Activated CD4-positive, alpha-beta T cell treated with anti-CD3 and anti-CD28 coated beads, Interleukin-2, amount 50 U/mL, for 48 hours (primary cell): ENCODE measurements around the gene IMPA2.
"Not testable (repeated sequence)": the region's sequence is repeated elsewhere in the genome, so short reads cannot be mapped to it uniquely, and the experiment has no call there.

Experiments
- DNase-seq, 2 experiments: peaks; one replicate each; pipeline ENCODE4 v3.0.0-alpha.2; 2020

Gene IMPA2

DNA sequence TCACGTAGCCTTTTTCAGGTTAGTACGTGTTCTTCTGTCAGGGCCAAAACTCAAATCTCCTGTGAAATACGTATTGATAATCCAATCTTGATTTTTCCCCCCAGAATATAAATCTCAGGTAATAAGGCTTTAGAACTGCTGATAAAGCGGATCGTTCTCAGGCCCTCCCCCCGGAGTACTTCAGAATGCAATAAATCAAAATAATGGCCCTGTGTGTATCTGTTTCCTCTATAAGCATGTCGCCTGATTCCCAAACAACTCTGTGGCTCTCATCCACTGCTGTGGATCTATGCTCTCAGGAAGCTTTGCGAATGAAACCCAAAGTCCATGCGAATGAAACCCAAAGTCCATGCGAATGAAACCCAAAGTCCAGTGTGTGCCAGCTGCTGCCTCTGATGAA, 49.4 kb downstream of the IMPA2 start:
- DNase-seq = no peak

DNA sequence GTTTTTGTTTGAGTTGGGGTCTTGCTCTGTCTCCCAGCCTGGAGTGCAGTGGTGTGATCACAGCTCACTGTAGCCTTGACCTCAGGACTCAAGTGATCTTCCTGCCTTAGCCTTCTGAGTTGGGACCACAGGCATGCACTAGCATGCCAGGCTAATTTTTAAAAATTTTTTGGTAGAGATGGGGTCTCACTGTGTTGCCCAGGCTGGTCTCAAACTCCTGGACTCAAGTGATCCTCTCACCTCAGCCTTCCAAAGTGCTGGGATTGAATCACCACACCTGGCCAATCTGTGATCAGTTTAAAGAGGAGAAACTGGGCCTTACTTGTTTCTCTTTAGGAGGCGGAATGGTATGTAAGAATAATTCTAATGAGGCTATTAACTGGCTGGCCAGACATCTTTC, 49.9 kb downstream of the IMPA2 start:
- no peak for DNase-seq

DNA sequence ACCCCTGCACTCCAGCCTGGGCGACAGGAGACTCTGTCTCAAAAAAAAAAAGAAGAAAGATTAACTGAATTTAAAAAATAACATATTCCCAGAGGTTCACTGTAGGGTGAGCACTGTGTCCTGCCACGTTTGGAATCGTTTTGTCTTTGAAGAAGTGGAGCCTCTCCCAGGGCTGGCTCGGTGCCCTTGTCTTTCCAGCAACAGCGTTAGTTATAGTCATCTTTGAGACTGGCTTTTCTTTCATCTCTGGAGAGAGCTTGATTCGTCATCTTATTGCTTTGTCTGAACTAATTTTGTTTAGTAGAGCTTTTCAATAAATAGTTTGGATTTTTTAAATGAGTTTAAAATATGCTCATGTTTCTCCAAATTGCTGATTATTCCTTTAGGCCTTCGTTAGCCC, 50.5 kb downstream of the IMPA2 start:
- no peak for DNase-seq

DNA sequence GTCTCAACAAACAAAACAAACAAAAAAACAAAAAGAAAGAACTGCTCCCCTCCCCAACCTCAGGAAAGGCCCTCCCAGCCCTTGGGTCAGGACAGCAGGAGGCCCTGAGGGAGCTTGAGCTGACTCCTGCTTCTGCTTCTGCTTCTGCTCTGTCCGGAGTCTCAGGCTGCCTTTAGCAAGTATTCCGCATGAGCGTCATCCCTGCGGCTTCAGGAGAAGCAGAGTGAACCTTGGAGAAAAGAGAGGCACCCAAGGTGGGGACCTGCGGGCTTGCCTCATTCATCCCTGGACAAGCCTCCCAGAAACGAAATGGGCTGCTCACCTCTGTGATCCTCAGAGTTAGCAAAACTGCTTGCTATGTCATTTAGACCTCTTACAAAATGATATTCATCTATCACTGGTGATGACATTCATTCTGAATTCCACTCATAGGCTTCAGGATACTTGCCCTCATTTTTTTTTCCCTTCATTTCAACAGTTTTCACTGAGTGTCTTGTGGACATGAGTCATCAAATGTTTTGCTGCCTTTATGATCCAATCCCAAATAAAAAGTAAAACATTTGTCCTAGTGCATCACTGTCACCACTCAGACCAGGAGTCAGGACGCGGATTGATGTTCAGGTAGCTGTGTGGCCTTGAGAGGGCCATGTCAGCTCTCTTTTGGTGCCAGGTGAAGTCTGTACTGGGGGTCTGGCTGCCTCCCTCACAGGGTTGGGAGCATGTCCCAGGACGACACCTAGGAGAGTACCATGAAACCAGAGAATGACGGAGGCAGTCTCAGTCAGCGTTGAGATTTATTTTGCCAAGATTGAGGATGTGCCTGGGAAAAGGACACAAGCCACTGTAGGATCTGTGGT, 51.7 kb downstream of the IMPA2 start:
- no peak for DNase-seq

DNA sequence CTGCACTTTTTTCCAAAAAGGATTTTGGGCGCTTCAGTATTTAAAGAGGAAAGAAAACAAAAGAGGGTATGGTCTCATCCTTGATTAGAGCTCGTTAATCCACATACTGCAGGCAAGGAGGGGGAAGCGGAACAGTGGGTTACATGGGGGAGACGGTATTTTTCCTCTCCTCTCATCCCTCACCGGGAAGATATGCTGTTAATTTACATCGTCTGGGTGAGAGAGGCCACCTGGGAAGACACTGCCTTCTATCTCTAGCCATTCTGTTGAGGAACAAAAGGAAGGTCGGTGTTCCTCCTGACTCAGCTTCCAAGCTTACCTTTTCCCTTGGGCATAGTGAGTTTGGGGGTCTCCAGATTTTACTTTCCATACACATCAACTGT, 52.3 kb downstream of the IMPA2 start:
- DNase-seq = no peak

DNA sequence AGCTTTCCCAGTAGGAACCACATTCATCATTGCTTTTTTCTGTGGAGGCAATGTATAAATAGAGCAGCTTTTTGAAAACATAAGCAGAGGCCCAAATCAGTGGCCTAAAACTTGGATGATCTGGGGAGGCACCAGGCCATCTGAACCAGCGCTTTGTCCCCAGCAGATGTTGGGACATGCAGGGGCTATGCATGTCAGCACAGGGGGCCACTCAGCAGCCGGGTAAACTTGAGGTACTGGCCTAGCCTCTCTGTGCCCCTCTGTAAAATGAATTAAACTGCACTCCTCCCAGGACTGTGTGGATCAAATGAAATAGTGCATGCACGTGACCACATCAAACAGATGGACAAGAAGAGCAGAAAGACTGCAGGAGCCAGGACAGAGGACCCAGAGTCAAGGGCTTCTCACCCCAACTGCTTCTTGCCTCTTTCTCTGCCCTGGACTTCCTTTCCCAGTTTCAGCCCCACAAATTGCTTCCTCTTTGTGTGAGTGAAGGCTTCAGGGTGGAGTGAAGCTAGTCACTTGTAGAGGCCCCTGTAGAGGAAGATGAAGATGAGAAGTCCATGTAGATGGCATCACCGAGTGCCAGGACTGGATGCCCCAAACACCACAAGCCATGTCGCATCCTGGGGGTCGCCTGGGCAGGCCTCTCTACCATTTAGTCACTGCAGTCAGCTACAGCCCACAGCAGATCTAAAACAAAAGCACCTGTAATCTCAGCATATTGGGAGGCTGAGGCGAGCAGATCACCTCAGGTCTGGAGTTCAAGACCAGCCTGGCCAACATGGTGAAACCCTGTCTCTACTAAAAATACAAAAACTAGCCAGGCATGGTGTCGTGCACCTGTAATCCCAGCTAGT, 53.2 kb downstream of the IMPA2 start:
- no peak for DNase-seq

DNA sequence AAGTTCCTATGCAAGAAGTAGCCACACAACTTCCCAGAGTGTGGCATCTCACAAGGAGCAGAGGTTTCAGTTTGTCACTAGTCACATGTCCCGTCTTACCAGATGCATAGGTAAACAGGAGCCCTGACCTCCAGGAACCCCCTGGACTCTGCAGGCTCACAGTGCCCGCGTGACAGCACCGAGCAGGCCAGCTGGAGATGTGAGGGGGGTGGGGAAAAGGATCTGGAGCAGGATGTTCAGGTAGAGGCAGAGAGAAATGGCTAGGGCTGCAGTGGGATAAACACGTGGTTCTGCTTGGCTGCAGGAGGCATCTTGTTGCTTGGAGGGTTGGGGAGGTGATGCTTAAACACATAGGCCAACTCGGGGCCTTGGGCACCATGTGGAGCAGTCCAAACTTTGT, 54.2 kb downstream of the IMPA2 start:
- DNase-seq = no peak

DNA sequence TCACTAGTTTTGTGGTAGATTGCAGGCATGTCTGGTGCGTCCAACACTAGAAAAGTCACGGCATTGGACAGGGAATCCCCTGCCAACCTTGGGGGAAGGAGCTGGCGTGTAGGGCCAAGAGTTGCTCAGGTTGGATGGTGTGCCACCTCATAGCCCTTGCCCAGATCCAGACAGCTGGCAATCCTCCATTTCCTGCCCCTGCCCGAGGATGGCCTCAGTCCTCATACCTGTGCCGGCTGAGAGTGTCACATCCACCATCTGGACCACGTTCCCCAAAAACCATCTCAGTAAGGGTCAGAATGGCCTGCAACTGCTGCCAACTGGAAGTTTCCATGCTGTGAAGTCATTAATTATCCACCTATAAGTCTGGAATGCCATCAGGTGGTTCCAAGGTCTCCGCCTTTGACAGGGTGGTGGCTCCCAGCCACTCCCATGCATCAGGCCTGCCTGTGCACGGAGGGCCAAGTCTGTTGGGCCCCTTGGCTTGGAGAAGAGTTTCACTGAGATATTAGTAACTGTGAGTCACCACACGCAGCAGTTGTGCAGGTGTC, 55.0 kb downstream of the IMPA2 start:
- DNase-seq = no peak

DNA sequence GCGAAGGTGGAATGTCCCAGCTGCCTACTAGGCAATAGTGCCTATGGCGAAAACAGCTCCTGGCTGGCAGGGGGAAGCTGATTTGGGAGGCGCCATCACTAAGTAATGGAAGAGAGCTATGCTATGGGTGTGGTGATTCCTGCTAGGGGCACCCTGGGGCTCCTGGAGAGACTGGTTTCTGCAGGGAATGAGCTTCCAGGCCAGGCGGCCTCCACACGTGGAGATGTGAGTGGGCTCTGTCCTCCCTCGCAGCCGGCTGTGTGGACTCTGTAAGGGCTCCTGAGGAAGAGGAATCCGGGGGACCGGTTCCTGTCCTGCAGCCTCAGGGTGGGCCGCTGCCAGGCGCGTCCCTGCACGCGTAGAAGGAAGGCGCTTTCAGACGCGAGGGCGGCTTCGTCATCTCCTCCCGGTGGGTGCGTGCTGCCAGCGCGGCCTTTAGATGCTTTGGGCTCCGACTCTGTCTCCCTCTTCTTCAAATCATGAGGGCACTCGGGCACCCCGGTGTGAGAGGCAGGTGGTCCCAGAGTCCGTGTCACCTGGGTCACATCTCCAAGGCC, 56.9 kb downstream of the IMPA2 start:
- peak; percentile 37 to 40 for DNase-seq

DNA sequence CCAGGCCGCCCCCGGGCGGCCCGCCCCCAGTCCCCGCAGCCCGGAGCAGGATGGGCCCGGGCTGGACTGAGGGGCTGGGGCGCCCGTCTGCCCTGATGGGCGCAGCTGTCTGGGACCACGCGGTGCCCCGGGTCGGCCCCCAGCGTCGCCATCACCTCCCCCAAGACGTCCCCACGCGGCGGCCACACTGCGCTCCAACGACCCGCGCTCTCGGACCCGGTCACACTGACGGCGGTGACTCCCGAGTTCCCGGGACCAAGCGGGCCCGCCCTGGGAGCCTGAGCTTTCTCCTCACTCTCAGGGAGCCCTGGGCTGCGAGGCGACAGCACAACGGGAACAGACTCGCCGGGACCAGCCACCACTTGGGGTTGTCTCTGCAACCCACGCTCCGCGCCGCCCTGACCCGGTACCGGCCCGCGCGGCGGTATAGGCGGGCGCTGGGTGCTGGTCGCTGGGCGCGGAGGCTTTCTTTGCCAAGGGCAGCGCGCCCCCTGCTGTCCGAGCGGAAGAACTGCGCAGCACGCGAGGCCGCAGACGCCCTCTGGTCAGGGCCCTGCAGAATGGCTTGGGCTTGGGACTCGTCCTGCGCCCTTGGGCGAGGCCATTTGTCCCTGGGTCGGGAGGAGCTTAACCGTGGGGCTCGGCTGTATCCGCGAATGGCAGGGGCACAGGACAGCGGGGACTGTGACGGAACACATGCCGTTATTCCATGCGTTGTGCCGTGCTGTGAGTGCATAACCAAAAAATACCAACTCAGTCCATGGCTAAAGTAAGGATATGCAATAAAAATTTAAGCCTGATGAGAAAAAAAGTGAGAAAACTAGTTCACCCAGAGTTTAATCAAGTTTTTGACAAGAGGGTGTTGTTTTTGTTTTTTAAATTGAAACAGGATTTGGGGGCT, 57.6 kb downstream of the IMPA2 start:
- DNase-seq = peak; percentile 73 to 80

DNA sequence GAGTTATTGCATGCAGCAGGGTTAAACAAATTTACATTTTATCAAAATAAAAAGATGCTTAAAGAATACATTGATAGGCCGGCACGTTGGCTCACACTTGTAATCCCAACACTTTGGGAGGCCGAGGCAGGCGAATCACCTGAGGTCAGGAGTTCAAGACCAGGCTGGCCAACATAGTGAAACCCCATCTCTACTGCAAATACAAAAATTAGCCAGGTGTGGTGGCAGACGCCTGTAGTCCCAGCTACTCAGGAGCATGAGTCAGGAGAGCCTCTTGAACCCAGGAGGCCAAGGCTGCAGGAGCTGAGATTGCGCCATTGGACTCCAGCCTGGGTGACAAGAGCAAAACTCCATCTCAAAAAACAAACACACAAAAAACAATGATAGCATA, 58.2 kb downstream of the IMPA2 start:
- not testable (repeated sequence) for DNase-seq

DNA sequence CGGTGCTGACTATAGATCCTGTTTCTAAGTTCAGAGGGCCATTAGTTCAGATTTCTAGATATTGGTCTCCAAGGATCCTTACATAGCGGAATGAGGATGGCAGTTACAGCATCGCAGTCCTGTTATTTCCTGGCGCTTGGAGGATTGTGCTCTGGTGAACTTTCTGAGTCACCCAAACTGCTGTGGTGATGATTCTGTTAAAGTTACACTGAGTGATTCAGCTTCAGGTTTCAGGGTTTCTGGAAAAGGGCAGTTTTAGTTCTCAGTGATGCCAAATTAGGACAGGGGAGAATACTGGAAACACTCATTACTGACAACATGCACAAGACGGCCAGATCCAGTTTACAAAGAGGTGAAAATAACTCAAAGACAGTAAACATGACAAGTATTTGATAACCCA, 60.3 kb downstream of the IMPA2 start:
- DNase-seq = peak in 1 of 2 experiments; percentile 19

DNA sequence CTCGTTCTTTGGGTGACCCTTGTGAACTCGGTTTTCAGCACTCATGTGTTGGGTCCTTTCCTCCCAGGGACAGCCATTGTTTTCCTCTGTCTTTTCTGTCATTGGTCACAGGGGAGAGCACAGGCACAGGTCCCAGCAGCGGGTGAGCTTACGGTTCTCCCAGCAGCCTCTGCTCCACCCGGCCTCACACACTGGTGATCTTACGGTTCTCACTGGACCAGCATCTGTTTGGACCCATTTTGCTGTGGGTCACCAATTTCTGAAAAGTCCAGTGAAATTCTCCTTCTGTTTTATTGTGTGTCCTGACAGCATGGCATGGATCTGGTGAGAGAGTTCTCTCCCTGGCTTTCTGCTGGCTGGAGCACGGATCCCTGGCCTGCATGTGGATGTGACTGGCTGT, 62.5 kb downstream of the IMPA2 start:
- DNase-seq = no peak

DNA sequence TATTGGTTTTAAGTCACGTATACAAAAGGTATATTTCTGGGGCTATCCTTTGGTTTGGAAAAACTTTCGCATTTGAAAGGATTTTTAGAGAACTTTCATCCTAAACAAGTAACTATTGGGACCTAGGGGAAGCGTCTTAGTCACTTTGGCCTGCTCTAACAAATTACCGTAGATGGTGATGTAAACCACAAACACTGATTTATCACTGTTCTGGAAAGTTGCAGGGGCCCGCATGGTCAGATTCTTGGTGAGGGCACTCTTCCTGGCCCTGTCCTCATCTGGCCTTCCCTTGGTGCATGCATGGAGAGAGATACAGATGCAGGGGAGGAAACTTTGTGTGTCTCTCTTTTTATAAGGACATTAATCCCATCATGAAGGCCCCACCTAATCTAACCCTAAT, 63.3 kb downstream of the IMPA2 start:
- DNase-seq = no peak

DNA sequence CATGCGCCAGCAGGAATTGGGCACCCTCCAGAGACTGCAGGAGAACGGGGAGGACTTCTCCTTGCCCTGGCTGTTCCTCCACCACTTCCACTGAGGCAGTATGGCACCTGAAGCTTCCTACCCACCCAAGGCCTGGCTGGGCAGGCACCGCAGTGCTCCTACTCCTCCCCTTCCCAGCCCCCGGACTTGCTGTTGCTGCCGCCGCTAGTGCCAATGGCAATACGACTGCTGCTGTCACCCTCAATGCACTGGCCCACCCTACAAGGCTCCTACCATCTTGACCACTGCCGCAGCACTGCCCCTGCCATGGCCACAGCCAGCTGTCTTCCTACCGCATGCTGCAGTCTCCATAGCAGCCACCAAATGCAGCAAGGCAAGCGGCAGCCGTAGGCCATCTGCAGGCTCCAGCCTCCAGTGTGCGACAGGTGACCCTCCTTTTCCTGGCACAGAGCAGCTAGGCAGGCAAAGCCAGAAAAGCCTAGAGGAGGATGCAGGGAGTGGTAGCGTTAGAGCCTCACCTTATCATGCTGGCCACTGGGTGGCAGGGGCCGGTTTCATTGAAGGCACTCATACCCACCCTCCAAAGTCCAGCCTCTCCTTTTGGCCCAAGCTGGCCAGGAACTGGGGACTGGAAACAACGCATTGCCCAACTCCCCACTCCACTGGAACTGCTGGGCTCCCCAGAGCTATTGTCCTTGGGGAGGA, 64.9 kb downstream of the IMPA2 start:
- no peak for DNase-seq

DNA sequence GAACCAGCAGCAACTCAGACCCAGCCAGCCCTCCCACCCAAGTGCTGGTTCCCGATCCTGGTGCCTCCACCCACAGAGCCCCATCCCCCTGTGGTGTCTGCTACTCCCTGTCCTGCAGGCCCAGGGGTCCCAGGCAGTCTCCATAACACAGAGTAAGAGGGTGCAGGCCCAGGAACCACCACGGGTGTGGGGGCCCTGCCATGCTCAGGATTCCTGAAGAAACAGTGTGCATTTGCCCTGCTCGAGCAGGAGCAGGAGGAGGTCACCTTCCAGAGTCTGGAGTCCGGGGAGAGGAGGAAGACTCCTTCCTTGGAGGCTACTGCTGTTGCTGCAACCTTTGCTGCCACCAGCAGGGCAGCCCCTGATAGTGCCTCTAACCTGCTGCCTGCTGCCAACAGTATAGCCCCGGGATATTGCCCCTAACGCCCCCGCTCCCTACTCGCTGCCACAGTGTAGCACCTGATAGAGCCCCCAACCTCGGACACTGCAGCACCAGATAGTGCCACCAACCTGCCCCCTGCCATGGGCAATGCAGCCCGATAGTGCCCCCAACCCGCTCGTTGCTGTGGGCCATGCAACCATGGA, 65.5 kb downstream of the IMPA2 start:
- no peak for DNase-seq

DNA sequence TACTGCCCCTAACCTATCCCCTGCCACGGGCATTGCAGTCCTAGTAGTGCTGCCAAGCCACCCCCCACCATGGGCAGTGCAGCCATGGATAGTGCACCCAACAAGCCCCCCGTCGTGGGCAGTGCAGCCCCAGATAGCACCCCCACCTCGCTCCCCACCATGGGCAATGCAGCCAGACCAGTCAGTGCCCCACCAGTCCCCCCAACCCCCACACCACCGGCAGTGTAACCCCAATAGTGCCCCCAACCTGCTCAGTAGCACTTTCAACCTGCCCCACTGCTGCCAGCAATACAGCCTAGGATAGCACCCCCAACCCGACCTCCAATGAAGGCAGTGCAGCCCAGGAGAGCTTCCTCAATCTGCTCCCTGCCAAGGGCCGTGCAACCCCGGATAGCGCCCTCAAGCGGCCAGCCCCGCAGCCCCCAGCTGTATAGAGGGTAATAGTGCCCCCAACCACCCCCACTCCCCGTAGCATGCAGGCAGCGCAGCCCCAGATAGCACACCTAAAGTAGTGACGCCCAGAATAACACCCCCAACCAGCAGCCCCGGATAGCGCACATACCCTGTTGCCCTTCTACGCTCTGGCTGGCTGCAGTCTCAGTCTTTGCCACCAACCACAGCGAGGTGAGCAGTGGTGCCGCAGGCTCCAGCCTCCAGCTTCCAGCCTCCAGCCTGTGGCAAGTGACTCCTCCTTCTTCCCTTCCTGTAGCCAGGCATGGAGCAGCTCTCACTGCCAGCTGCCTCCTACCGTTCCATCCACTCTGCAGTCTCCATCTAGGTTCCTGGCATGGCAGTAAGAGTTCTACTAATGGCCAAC, 66.9 kb downstream of the IMPA2 start:
- no peak for DNase-seq

DNA sequence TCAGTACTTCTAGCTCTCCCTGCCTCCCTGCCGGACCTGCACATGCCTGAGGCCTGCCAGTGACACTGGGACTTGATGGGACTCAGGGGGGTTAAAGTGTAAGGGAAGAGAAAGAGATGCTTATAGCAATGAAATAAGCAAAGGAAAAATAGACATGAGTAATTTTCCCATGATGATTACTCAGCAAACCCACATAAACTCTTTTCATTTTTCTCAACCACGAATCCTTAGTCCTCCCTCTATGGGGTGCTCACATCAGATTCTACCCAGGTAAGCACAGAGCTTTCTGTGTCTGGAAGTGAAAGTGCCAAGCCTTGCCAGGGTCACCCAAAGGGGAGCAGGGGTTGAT, 67.5 kb downstream of the IMPA2 start:
- no peak for DNase-seq

DNA sequence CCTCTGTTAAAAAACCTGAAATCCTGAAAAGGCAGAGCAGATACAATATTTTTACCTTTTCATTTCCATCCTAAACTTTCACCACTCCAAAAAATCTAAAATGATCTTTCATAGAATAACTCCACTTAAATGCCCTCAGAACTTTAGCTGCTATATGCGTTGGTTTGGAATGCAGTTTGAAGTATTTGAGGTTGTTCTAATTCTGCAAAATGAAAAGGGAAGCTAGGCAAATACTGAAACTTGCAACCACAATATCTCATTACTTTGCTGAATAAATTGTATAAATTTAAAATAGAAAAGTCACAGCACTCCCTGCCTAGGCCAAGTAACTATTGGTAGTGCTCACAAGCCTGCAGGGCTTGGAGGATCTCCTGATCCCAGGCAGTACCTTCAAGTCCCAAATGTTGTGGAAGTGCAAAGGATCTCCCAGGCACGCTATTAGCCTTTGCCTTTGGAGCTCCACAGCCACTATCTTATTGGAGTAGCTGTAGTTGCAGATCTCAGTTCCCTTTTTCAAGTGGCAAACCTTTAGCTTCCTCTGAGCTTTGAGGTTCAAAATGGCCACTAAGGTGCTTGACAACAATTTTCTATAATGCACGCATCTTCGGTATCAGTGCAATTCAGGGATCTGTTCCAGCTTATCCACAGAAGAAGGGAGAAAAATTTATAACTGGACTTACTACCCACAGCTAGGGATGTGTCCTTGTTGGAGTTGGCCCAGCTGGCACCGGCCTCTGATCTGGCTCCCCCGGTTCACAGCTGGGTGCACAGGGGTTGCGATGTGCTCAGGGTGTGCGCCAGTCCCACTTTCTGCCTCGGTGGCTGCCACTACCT, 68.9 kb downstream of the IMPA2 start:
- no peak for DNase-seq

DNA sequence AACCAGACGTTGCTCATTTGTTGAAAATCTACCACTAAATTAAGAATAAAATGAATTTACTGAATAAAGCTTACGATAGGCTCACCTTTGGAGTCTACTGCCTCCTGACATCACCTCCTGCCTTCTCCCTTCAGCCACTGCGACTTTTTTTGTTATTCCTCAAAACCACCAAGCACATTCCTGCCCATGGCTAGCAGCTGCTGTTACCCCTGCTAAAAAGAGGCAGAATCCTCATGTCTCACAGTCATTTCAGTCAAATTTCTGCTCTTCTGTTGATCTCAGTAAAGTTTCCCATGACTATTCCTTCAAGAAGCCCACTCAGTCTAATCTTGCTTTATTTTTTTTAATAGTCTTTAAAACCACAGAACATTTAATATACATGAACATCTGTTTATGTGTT, 71.6 kb downstream of the IMPA2 start:
- no peak for DNase-seq
